Left kidney (tissue), 2 donors: ENCODE data around the gene LRIG3. TPM values are rescaled to one million over a fixed set of nuclear protein-coding genes. Genes with fewer than 3 reads are reported as not detected.

ENCODE experiments used
- DNase-seq: peaks from one replicate; pipeline ENCODE4 v3.0.0-alpha.2; 2013
- polyA plus RNA-seq: library from polyadenylated mRNA; unstranded; fragments of 120-200 nt; gene quantifications from one replicate; pipeline ENCODE4 v1.2.1, GENCODE V29; 2013; ENCODE audit not compliant: insufficient read length

The LRIG3 gene
- polyA plus RNA-seq, 1 donor, result 43.7 TPM

DNA sequence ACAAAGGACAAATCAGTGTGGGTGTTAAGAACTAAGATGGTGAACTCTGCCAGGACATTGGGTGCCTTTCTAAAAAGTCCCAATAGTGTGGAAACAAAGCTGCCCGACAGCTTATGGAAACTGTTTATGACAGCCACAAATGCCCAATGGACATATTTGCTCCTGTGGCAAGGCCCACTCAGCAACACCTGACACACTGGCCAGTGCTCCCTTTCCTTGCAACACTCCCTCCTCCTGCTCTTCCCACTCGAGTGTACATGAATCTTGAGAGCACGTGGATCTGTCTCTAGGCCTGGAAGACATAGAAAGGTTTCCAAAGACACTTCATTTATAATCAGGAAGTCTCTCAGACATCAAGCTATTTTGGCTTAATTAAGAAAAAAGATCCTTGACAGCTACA lies 14.2 kb upstream of the LRIG3 start:
- no peak for DNase-seq

- no peak for DNase-seq
Observed at GRCh38 chr12:58932806-58933681, 12.7 kb upstream of the LRIG3 start.

- DNase-seq, result no peak
Observed at GRCh38 chr12:58931518-58931917, 11.2 kb upstream of the LRIG3 start.

- no peak for DNase-seq
Observed at GRCh38 chr12:58930770-58931324, 10.5 kb upstream of the LRIG3 start.

GRCh38 chr12:58927120-58927519 lies 6.8 kb upstream of the LRIG3 start:
- no peak for DNase-seq

DNA sequence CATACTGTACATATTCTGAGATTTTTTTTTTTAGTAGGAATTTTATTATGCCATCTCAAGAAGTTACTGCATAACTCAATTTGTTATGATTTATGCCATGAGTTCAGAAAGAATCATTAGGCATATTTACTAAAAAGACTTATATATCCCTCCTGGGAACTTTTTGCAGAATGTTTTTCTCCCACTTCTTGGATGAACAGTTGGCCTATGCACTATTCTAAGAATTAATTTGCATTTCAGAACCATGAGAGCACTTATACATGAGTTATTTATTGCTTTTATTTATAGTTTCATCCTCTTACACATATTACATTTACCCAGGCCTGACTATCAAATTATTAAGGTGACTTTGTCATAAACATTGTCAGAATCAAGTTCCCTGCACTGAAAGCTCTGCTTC lies 6.3 kb upstream of the LRIG3 start:
- DNase-seq, result no peak

GRCh38 chr12:58925751-58926150 lies 5.4 kb upstream of the LRIG3 start:
- DNase-seq, result no peak

GRCh38 chr12:58925111-58925611 lies 4.9 kb upstream of the LRIG3 start:
- no peak for DNase-seq

DNA sequence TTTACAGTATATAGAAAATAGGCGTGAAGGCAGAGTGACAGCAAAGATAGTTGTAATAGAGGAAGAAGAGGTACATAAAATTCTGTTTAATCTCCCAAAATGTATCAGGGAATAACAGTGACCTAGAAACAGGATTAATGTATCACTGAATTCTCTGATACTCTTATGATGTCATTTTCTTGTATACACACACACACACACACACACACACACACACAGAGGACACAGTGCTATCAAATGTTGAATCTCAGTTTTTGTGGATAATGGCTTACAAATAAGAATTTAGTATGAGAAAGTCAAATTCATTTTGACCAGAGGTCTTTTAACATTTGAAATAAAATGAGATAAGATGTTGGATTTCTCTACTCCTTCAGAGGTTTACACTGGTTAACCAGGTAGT lies 4.3 kb upstream of the LRIG3 start:
- no peak for DNase-seq

DNA sequence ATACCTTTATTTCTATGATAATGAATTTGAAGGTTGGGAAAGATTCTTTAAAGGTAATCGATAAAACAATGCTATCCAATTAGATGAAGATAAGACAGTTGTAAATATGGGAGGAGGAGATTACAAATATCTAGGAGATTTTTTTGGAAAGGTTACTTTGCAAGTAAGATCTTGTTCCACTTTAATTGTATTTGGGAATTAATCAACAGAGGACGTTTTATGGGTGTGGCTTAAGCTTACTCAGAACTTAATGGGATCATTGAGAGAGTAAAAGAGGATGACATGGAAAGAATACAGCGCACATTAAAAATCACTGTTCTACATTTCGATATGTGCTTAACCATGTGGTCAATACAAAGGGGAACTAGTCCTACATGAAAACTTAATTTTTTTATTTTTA lies 3.5 kb upstream of the LRIG3 start:
- DNase-seq, result no peak

DNA sequence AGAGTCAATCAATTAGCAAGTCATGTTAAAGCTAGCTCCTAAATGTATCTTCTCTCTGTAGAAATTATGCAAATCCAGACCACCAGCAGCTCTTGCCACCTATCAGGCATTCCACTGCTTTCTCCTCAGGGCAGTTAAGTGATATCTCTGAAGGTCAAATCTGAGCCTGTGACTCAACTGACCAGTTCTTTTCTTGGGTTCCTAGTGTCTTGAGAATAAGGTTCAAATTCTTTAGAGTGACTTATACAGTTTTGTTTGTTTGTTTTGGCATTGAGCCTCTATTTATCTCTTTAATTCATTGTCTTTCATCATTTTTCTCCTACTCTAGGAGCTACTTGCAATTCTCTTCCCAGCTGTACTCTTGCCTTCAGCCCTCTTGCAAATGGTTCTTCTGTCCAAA lies 2.5 kb upstream of the LRIG3 start:
- DNase-seq, result no peak

DNA sequence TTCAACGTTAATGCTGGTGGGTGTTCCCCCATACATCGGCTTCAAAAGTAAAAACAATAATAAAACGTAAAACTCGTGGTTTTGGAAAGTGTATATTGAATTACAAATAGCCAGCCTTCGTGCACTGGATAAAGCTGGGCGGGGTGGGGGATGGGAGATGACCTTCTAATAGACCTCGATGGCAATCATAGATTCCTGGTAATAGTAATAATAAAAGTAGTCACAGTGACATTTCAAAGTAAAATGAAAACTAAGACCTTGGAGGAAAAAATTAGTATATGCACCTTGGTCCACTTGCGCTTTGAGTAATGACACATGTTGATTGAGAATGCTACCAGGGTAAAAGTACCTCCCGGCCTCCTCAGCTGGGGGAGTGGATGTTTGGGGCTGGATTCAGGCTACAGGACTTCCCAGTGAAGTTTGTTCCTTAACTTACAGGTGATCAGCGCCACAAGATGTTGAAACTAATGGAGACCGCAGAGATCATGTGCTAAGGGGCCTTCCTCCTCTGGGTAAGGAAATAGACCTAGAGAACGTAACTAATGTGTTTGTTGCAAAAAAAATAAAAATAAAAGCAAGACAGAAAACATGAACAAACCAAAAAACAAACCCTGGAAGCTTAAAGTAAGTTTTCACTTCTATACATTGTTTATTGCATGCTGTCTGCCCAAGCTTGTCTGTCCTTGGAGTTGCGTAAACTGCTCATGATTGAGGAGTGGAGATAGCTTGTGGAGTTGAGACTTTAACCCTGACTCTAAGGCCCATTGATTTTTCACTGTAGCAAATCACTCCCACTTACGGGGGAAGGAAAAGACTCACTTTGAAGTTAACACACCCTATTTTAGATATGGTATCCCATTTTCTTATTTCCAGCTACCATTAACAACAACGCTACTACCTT lies 907 bp upstream of the LRIG3 start:
- no peak for DNase-seq

DNA sequence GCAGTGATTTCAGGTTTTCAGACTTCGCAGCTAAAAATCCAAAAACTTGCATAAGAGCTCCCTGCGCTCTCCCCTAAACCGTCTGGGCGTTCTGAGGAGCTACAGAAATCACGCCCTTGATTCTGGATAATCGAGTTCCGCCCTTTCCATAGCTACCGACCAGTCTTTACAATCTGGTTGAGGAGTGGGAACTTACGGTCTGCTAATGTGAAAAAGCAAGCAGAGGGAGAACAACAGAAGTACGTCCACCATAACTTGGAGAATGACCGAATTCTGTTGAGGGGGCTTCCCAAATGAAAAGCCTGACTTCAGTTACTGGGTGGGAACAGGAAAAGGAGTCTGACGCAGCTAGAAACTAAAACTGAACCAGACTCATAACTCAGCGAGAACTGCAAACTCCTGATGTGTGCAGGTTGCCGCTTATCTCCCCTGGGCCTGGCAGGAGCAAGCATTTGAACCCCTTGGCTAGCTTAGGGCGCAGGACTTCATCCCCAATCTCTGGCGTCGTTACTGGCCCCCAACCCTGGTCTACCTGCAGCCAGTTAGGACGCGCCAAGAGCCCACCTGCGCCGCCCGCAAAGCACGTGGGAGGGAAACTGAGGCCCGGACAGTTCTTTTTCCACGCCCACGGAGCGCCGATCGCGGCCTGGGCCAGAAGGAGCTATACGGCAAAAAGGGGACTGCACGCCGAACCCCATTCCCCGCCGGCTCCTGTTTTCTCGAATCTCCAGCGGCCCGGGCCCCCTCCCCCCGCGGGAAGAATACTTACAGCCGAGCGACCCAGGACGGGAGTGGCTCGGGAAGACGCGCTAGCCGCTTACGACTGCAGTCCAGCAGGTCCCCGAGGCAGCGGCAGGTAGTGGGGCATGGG lies 838 bp downstream of the LRIG3 start:
- DNase-seq, result peak; percentile 63

DNA sequence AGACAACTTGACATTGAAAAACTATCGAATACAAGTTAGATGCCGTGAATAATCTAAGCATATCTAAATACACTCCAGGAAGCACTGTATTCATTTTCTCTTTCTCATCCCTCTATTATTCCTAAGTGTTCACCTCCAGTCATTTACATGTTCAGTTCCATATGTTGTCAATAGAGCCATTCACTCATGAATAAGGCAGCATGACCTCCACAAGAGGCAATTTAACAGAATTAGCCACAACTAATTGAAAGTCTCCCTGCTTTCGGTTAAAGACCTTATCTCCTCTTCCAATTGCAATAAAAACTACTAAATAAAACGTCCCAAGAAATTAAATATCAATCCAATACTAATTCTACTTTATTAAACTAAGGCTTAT lies 1.8 kb downstream of the LRIG3 start:
- DNase-seq, result no peak

- no peak for DNase-seq
Observed at GRCh38 chr12:58917699-58918468, 2.4 kb downstream of the LRIG3 start.

DNA sequence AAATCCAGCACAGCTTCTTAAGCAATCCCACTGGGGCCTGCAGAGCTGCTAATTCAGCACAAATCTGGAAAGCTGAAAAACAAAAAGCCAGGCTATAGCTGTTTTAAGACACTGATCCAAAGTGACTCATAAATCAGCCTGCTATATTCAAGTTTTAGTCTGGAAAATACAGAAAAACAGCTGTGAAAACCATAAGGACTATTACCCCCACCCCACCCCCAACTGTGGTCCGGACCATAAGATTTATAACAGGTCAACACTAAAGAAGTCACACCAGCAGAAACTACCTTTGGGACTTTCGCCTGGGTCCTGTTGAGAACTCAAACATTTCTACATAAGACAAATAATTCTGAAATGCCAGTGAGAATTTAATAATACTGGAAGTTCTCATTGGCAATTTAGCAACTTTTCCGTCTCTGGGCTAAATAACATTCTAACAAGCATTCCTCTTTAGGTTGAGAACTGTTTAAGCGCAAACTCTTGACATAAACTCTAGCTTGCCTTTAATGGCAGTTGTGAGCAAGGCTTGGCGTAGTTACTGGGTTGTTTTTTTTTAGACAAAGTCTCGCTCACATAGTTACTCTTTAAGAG lies 3.3 kb downstream of the LRIG3 start:
- peak; percentile 68 for DNase-seq

DNA sequence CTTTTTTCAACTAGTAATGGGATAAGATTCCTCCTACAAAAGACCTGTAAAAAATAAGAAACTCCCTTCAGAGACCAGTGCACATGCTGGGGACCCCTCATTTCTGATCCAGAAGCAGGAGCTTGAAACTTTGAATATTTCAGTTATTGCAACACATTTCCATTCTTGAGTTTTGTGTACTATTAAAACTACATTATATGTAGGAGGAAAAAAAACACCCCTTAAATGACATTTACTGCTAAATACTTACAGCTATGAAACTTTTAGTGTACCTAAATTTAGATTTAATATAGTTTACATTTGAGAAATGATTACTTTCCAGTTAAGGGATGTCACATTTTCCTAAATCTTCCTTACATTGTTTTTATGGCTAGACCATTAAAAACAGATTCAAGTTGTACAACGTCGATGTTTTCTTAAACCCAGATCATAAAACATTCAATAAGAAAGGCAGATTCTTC lies 4.1 kb downstream of the LRIG3 start:
- DNase-seq, result no peak

DNA sequence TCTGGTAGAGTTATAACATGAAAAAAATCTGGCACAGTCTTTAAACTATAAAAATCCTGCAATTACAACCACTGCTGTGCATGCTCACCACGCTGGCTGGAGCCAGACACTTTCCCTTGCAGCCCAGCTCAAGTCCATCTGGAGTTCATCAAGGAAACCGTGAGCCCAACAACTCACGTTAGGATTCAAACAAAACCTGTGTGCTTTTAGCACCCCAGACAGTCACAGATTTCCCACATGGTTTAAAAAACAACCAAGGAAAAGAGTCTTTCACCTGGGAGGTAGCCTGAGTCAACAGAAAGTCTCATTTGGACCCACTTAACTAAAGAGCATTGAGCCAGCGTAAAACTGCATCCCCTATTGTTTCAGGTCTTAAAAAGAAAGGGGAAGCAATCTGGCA lies 4.7 kb downstream of the LRIG3 start:
- peak; percentile 79 for DNase-seq

- DNase-seq, result no peak
Observed at GRCh38 chr12:58915037-58915436, 5.3 kb downstream of the LRIG3 start.

- no peak for DNase-seq
Observed at GRCh38 chr12:58914457-58914856, 5.8 kb downstream of the LRIG3 start.
